ENCODE results near the gene CD58.

DNA sequence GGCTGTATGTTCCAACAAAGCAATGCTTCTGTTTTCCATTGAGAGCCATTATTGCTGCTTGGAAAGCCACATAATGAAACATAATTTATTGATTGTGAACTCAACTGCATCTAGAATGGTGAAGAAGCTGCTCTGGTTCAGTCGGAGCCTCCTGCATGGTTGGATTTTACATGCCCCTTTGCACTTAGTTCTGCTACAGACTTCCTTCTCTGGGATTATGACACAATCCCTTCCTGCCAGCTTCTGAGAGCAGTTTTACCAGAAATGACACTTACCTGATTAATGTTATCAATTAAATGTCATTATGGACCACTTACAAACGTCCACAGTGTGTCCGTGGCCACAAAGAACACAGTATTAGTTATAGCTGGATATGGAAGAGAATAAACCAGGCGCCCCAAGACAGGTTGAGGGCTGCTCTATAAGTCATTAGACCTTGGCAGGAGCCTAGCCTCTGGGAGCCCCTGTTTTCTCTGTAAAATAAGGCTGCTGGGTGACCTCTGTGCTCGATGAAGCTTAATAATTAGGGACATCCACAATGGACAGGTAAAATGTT lies 7.0 kb upstream of the CD58 start:
- TF ChIP-seq POLR2A (IDR thresholded peaks at IDR 0.05; ENCODE audit: low read depth, low read length) (no peak), MXI1 (IDR thresholded peaks at IDR 0.05; ENCODE audit: borderline replicate concordance, low read depth, low read length) (no peak), MAZ (IDR thresholded peaks at IDR 0.05; ENCODE audit: borderline replicate concordance, low read depth, low read length) (no peak), FOS (IDR thresholded peaks at IDR 0.05; ENCODE audit: low read depth, low read length) (no peak), BHLHE40 (IDR thresholded peaks at IDR 0.05; ENCODE audit: low read depth, low read length) (no peak), RAD21 (IDR thresholded peaks at IDR 0.05; ENCODE audit: low read length) (no peak), SMC3 (IDR thresholded peaks at IDR 0.05; ENCODE audit: low read depth, low read length) (no peak), CEBPB (IDR thresholded peaks at IDR 0.05; ENCODE audit: low read depth, low read length) (no peak), NFE2L2 (IDR thresholded peaks at IDR 0.05; ENCODE audit: low read depth, low read length) (no peak)
- TF ChIP-seq, protein P1, sequence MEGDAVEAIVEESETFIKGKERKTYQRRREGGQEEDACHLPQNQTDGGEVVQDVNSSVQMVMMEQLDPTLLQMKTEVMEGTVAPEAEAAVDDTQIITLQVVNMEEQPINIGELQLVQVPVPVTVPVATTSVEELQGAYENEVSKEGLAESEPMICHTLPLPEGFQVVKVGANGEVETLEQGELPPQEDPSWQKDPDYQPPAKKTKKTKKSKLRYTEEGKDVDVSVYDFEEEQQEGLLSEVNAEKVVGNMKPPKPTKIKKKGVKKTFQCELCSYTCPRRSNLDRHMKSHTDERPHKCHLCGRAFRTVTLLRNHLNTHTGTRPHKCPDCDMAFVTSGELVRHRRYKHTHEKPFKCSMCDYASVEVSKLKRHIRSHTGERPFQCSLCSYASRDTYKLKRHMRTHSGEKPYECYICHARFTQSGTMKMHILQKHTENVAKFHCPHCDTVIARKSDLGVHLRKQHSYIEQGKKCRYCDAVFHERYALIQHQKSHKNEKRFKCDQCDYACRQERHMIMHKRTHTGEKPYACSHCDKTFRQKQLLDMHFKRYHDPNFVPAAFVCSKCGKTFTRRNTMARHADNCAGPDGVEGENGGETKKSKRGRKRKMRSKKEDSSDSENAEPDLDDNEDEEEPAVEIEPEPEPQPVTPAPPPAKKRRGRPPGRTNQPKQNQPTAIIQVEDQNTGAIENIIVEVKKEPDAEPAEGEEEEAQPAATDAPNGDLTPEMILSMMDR (conservative IDR thresholded peaks at IDR 0.05; ENCODE audit: low read depth, low read length), result no peak
- TF ChIP-seq, protein P2, sequence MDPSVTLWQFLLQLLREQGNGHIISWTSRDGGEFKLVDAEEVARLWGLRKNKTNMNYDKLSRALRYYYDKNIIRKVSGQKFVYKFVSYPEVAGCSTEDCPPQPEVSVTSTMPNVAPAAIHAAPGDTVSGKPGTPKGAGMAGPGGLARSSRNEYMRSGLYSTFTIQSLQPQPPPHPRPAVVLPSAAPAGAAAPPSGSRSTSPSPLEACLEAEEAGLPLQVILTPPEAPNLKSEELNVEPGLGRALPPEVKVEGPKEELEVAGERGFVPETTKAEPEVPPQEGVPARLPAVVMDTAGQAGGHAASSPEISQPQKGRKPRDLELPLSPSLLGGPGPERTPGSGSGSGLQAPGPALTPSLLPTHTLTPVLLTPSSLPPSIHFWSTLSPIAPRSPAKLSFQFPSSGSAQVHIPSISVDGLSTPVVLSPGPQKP (IDR thresholded peaks at IDR 0.05; ENCODE audit: borderline replicate concordance, low read depth, low read length), result no peak
